Esophagus muscularis mucosa (tissue), 4 donors: Measurements from ENCODE around the gene LMO7.

Experiments
- CTCF ChIP-seq, 3 experiments: fragments of 200-600 bp in 2 of 3; fragments of 450-650 bp in 1 of 3; sonication (generic) in 2 of 3; IDR thresholded peaks; one replicate each; pipeline ENCODE4 v1.5.1; 2017 to 2019; ENCODE audit warnings: antibody characterized with exemption in 3 of 3, mild to moderate bottlenecking in 2 of 3, moderate library complexity in 1 of 3
- EP300 ChIP-seq: sonication (generic); formaldehyde crosslinking; IDR thresholded peaks from one replicate; pipeline ENCODE4 v1.6.1; 2017; ENCODE audit warnings: antibody characterized with exemption
- POLR2A ChIP-seq: fragments of 450-650 bp; IDR thresholded peaks from one replicate; pipeline ENCODE4 v1.6.1; 2017; ENCODE audit warnings: antibody characterized with exemption, moderate library complexity, mild to moderate bottlenecking, low read depth
- POLR2AphosphoS5 ChIP-seq, 2 donors: sonication (generic); formaldehyde crosslinking; IDR thresholded peaks; one replicate each; pipeline ENCODE4 v1.6.1; 2017; ENCODE audit warnings: antibody characterized with exemption in 2 of 2

- no peak for TF ChIP-seq CTCF (IDR thresholded peaks at IDR 0.05)
- TF ChIP-seq POLR2A = no peak
- TF ChIP-seq POLR2AphosphoS5 (IDR thresholded peaks at IDR 0.05) = no peak
- TF ChIP-seq EP300 = no peak
Observed at GRCh38 chr13:75771818-75772217, 135.7 kb downstream of the LMO7 start.
